Stimulated activated CD8-positive, alpha-beta memory T cell treated with anti-CD3 and anti-CD28 coated beads, Interleukin-4, amount 100 ng/mL, for 48 hours (primary cell): ENCODE results near the gene IVNS1ABP.

Source experiments
- DNase-seq: peaks from one replicate; pipeline ENCODE4 v3.0.0-alpha.2; 2020

Gene IVNS1ABP

GRCh38 chr1:185250063-185250462, 67.0 kb downstream of the IVNS1ABP start:
- DNase-seq = no peak

GRCh38 chr1:185249563-185249962, 67.5 kb downstream of the IVNS1ABP start:
- DNase-seq = no peak
